Activated CD4-positive, alpha-beta T cell treated with anti-CD3 and anti-CD28 coated beads, Interleukin-2, amount 50 U/mL, for 24 hours (primary cell): ENCODE measurements around the gene THEMIS.
A peak's percentile ranks its signal among the peaks of the same experiment; 100 is the strongest.
"Not testable (repeated sequence)": the region's sequence is repeated elsewhere in the genome, so short reads cannot be mapped to it uniquely, and the experiment has no call there.

Source experiments
- DNase-seq, 2 donors: peaks; one replicate each; pipeline ENCODE4 v3.0.0-alpha.2; 2020; ENCODE audit warnings: low read depth in 1 of 2, low spot score in 1 of 2

The THEMIS gene

DNA sequence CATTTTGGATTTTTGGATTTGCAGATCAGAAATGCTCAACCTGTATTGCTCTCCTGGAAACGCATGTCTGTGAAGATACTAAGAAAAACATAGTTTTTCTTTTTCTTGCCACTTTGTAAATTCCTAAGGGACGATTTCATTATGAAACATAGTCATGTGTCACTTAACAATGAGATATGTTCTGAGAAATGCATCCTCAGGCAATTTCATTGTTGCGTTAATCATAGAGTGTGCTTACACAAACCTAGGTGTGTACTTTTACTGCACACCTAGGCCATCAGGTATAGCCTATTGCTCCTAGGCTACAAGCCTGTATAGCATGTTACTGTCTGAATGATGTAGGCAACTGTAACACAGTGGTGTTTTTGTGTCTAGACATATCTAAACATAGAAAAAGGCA, 13.4 kb upstream of the THEMIS start:
- no peak for DNase-seq

DNA sequence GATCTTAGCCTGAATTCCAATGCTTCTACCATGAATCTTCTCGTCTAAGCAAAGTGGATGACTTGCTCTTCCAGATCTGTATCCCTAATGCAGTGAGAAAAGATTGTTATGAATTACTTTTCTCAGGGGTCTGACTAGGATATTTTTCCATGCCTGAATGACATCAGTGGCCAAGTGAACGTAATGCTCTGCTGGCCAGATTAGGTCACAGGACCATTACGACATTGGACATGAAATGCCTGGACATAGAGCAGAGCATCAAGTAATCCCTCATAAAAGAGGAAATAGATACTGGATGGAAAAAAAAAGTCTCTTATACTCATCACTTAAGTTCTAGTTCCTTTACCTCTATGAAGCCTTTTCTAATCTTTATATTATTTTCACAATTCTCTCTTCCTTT, 12.1 kb upstream of the THEMIS start:
- no peak for DNase-seq

DNA sequence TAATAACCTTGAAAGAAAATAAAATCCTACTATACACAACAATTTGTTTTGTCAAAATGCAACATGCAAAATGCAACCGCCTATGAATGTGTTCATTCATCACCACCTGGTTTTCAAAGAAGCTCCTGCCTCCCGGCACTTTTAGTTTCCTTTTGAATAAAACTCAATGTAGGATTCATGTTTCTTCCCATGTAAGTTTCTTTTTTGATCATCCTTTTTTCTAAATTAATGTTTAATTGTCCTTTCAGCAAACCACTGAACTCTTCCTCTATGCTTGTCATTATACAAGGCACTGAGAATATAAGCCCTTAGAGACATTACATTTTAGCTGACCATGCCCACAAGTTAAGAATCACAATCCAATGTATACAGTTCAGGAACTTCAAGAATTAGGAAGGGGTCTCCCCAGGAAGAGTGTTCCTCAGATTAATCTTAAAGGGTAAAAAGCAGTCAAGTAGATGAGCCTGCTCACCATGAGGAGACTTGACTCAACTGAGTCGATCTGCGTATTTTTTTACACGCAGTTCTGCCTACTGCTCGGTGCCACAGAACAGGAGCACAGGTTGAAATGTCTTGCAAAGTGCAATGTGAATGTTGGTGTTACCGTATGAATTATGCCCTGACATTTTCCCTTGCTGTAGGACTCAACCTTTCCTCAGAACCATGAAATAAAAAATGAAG, 7.2 kb upstream of the THEMIS start:
- peak in 1 of 2 donors; percentile 25 for DNase-seq

DNA sequence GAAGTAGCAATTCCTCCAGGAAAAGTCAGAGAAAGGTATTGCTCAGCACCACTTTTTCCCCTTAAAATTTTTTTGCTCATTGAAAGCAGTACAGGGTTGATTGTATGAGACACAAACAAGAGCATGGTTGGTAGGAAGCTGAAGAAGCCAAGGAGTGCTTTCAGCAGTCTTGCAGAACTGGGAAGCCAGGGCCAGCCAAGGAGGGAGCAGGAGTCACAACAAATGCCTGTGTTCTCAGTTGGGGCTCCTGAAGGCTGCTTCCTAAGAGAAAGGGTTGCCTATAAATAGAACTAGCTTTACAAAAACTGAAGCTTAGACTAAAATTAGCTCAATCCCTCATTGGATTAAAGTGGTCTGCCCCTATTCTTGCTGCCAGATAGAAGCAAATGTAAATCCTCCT, 3.3 kb upstream of the THEMIS start:
- no peak for DNase-seq

DNA sequence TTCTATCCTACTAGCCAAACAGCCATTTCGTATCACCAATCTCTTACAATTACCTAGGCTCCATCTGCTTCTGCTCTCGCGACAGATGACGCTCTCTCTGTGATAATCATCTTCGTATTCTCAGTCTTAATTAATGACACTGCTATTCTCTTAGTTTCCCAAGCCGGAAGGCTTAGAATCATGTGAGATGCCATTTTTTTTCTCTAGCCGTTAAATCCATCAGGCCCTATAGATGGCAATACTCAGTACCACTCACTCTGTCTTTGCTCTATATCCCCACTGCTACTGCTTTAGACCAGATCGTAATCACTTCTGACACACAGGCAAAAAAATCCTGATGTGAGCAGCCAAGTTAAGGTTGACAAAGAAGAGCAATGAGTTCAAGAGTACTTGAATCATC, 2.1 kb upstream of the THEMIS start:
- no peak for DNase-seq

DNA sequence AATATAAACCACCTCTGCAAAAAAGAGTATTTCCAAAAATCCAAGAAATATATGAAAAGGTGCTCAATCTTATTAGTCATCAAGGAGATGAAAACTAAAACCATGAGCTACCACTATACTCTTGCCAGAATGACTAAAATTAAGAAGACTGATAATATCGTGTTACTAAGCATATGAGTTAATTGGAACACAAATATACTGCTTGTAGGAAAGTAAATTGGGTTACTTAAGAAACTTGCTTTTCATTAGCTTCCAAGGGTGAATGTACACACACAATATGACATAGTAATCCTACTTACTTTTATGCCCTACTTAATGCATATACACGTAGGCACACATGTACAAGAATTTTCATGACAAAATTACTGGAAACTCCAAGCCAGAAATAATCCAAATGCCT, 3.4 kb downstream of the THEMIS start:
- no peak for DNase-seq

DNA sequence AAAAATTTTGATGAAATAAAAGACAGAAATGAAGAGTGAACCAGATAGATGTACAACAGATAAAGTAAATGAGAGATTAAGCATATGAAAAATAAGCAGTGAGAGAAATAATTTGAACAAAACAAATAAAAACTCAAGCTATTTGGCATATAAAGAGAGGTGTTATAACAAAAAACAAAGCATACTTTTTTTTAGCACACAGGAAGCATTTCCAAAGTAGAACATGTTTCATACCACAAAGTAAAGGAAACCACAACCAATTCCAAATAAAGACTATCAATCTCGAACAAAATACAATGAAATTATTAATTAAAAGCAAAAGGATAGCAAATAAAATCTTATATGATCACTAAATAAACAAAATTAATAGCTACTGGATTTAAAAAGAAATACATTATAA, 6.8 kb downstream of the THEMIS start:
- DNase-seq: no peak

DNA sequence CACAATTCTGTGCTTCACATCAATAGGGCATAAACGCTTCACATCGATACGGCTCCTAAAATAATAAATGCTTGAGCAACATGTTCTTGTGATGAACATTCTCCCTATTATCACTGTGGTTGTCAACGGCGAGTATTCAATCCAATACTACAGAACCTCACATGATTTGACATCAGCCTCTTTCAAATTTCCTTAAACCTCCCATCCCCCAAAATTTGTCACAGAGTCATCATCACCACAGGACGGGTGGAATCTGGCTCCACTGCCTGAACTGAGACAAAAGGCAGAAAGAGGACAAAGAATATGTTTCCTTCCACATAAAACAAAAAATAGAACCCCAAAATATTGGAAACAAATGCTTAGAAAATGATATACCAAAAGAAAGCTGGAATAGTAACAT, 7.3 kb downstream of the THEMIS start:
- peak in 1 of 2 donors; percentile 25 for DNase-seq

DNA sequence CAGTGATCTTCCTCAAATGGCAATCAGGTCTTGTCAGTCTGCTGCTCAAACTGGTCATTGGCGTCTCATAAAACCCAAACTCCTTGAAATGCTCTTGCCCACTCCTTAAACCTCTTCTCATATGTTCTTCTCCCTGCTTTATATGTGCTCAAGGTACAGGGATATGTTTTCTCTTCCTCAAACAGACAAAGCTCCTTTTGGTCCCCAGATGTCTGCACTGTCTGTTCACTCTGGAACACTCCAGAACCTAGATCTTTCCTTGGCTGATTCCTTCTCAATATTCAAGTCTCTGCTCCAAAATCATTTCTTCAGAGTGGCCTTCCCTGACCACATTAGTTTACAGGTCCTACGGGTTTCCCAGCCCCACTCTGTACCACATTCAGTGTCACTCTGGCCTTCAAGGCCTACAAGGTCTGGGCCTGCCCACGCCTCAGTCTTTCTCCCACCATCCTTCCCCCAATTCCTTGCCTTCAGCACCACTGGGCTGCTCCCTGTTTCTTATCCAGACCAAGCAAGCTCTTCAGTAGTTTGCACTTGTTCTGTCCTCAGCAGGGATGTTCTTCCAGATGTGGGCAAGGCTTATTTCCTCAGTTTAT, 9.0 kb downstream of the THEMIS start:
- DNase-seq: no peak

DNA sequence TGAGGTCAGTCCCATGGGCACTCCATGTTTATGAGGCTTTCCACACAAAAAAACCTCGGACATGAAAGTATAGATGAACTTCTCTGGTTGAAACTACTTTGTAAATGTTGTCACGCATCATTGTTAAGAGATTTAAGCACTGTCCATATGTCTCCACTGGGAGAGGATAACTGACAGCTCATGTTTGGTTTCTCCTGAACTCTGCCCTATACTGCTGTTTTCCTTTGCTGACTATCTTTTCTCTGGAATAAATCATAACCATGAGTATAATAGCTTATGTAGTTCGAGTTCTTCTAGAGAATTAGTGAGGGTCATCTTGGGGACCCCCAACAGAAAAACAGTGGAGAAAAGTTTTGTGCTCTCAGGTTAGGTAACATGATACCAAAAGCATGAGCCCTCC, 14.3 kb downstream of the THEMIS start:
- DNase-seq: no peak

DNA sequence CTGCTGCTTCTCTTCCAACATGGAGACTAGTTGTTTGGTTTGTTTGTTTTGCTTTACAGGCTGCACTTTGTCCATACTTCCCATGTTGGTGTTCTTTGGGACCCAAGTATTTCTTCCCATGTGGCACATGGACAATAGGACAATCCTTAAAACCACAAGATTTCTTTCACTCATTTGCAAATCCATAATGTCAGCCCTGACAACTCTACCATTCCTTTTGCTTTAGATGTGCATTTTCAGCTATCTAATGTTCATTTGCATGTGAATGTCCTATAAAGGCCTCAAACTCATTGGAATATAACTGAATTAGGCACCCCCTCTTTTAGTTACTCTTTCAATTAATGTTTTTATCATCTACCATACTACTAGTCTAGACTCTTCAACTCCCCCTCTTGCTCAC, 16.7 kb downstream of the THEMIS start:
- no peak for DNase-seq

DNA sequence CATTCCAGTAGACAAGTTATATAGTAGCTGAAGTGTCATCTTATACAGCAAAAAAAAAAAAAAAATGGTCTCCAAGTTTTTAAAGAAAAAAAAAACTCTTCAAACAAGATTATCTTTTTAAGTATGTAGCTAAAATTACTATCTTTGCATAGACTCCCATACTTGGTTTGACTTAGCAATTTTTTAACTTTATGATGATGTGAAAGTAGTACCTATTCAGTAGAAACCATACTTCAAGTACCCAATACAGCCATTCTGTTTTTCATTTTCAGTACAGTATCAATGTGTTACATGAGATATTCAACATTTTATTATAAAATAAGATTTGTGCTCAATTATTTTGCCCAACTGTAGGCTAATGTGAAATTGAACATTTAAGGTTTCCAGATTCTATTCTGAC, 18.9 kb downstream of the THEMIS start:
- not testable (repeated sequence) for DNase-seq

DNA sequence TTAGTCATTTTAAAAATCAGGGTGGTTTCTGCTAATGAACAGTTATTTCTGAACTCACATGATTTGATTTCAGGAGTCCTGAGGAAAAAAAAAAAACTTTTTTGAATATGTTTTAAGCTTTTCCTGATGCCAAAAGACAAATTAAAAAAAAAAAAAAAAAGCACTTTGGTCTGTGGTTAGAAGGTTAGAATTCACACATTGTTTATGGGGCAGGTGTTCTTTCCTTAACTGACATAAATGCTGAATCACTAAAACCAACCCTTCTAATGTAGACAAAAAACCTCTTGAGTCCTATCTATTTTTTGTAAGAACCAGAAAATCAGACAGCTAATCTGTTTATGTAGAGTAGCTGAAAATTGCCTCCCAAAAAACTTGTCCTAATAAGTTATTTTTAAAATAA, 20.4 kb downstream of the THEMIS start:
- DNase-seq: no peak

DNA sequence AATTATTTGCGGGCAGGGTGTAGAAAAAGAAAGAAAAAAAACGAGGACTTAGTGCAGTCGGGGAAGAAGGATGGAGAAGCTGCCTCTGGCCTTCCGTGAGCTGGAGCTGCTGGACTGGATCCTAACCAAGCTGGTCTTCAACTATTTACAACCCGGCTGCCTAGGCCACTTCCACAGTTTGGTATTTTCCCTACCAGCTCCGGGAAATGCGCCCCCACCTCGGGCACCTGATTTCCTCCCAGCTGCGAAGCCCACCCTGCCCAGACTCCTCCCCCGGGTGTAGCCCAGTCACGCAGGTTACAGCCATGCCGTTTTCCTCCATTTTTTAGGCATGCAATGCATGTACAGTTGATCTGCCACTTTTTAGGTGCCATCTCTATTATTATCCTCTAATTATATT, 21.2 kb downstream of the THEMIS start:
- DNase-seq: no peak

DNA sequence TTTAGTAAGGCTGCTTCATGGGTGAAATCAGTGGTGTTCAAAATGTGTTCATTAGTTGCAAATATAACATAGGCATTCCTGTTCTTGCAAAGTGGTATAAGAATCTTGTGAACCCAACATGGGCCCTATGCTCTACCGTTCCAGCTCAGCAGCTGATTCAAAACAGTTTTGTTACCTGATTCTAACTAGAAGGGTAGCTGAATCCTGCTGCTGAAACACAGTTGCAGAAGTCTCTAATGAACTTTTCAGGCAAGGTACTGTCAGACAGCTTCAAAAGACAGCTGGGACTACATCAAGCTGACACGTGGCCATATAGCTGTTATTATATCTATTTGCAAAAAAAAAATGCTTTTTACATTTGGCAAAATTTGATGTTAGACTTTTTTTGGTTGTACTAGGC, 22.7 kb downstream of the THEMIS start:
- no peak for DNase-seq

DNA sequence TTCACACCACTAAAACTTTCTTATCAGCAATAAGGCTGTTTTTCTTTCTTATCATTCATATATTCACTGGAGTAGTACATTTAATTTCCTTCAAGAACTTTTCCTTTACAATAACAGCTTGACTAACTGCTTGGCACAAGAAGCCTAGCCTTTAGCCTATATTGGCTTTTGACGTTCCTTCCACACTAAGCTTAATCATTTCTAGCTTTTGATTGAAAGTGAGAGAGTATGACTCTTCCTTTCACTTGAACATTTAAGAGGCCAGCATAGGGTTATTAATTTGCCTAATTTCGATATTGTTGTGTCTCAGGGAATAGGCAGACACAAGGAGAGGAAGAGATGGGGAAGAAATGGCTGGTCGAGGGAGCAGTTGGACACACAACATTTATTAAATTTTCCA, 23.6 kb downstream of the THEMIS start:
- DNase-seq: no peak

DNA sequence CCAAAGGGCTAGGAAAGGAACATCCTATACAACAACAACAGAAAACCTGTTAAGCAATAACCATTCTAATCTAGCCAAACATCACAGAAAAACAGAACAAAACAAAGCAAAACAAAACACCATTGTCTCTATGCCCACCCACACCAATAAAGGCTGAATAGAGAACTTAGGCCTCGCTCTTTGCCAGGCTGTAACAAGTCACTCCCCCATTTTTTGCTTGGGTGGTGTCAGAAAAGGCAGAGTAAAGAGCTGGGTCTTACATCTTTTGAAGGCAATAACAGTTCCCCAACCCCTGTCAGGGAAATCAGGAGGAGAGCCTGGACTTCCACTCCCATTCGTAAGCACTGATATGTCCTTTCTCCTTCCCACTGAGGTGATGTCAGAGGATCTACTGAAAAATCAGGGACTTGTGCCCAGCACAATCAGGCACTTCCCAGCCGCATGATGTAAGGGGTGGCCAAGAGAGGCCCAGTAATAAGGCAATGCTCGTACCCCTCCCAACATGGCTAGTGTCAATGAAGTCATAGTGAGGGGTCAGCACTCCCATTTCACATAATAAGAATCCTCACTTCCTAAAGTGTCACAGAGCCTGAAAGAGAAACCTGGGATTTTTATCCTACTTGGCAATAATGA, 31.0 kb downstream of the THEMIS start:
- no peak for DNase-seq

DNA sequence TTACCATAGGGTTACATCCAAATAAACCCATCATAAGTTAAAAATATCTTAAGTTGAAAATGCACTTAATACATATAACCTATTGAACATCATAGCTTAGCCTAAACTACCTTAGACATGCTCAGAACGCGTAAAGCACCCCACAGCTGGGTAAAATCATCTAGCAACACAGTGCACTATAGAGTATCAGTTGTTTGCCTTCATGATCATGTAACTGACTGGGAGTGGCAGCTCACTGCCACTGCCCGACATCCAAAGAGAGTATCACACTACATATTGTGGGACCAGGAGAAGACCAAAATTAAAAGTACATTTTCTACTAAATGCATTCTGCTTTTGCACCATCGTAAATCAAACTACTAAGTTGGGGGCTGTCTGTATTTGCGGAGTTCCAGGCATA, 31.7 kb downstream of the THEMIS start:
- DNase-seq: no peak

DNA sequence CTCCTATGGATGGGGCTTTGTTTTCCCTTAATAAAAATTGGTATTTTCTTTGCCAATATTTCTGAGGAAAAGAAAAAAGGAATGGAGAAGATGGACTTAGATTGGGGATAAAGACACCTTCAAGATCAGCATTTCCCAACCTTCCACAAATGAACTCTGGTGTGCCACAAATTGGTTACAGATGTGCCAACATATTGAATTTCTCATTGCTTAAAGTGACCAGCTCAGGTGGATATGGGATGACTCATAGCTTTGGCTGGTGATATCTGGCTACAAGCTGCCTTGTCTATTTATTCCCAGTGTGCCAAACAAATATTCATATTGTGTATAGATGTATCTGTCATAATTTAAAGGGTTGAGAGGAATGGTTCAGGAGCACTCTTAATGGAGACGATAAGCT, 32.5 kb downstream of the THEMIS start:
- no peak for DNase-seq

DNA sequence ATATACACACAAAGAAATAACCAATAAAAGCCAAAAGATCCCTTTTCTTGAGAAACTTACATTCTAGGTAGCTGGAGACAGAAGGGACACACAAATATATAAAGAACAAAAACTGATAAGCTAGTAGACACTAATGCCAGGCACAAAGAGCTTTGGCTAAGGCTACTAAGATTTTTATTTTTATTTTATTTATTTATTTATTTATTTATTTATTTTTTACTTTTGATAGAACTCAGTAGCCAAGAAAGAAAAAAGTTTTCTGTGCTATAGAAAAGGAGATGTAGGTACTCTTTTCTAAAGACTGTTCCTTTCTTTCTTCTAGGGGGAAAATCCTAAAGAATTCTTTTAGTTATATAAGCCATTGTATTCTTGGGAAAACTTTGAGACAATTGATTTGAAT, 34.1 kb downstream of the THEMIS start:
- DNase-seq: no peak

DNA sequence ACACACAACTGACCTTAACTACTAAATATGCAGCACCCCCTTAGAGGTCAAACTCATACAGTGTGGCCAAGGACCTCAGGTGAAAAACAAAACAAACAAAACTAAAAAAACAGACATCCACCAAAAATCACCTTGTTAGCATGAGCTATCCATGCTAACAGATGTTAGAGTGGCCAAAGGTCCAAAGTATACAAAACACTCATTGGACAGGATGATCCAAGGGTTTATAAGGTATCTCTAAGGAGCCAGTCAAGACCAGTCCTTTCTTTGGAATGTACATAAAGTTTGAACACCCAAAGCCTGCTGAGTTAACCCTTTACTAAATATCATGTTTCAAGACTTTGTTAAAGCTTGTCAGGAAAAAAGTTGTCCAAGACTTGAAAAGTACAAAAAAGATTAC, 35.8 kb downstream of the THEMIS start:
- no peak for DNase-seq

DNA sequence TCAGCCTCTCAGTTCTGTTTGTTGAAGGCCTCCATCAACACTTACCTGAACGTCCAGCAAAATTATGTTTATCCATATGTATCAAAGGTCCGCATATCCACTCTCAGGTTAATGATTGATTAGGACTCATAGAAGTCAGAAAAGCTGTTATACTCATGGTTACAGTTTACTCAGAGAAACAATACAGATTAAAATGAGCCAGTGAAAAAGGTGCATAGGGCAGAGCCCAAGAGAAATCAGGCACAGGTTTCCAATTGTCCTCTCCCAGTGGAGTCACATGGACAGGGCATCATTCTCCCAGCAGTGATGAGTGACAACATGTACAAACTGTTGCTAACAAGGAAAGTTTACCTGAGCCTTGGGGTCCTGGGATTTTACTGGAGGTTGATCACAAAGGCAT, 36.2 kb downstream of the THEMIS start:
- DNase-seq: no peak

DNA sequence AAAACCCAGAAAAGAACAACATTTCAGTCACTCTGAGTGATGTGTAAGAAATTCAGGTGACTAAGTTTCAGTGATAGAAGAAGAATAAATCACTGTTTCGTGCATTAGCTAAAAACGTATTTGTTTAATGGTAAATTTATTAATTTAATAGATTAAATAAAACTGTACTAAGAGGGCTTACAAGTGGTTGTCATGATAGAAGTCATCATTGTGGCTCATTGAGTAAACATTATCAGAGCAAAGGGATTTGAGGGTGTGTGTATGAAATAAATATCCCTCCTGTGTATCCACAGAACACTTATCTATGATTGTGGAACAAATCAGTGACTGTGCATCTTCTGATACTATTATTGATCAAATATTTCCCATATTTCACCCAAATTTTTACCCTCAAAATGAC, 40.1 kb downstream of the THEMIS start:
- no peak for DNase-seq
